Measurements from ENCODE around the gene PLPP2. TPM values are rescaled to one million over a fixed set of nuclear protein-coding genes. Genes with fewer than 3 reads are reported as not detected.

PLPP2 gene
- polyA plus RNA-seq, 1 donor, result 0.52 TPM

GRCh38 chr19:315811-316210 lies 24.6 kb upstream of the PLPP2 start:
- no peak for DNase-seq (ENCODE audit: low read depth)

GRCh38 chr19:313988-314815 lies 23.0 kb upstream of the PLPP2 start:
- DNase-seq (ENCODE audit: low read depth), result no peak

- DNase-seq (ENCODE audit: low read depth), result no peak
Observed at GRCh38 chr19:313169-313987, 22.2 kb upstream of the PLPP2 start.

GRCh38 chr19:311813-312261 lies 20.6 kb upstream of the PLPP2 start:
- DNase-seq (ENCODE audit: low read depth), result no peak

GRCh38 chr19:310781-311496 lies 19.7 kb upstream of the PLPP2 start:
- DNase-seq (ENCODE audit: low read depth), result no peak

GRCh38 chr19:310141-310651 lies 19.0 kb upstream of the PLPP2 start:
- DNase-seq (ENCODE audit: low read depth), result no peak

- DNase-seq (ENCODE audit: low read depth), result no peak
Observed at GRCh38 chr19:309206-309565, 18.0 kb upstream of the PLPP2 start.

- DNase-seq (ENCODE audit: low read depth), result no peak
Observed at GRCh38 chr19:308471-309205, 17.4 kb upstream of the PLPP2 start.

GRCh38 chr19:307793-308420 lies 16.7 kb upstream of the PLPP2 start:
- DNase-seq (ENCODE audit: low read depth), result no peak

GRCh38 chr19:307111-307531 lies 15.9 kb upstream of the PLPP2 start:
- no peak for DNase-seq (ENCODE audit: low read depth)

- no peak for DNase-seq (ENCODE audit: low read depth)
Observed at GRCh38 chr19:306151-306900, 15.1 kb upstream of the PLPP2 start.

- no peak for DNase-seq (ENCODE audit: low read depth)
Observed at GRCh38 chr19:305240-306150, 14.3 kb upstream of the PLPP2 start.

GRCh38 chr19:296476-297225 lies 5.4 kb upstream of the PLPP2 start:
- DNase-seq (ENCODE audit: low read depth), result no peak

GRCh38 chr19:295687-296370 lies 4.6 kb upstream of the PLPP2 start:
- DNase-seq (ENCODE audit: low read depth), result no peak

- DNase-seq (ENCODE audit: low read depth), result no peak
Observed at GRCh38 chr19:294946-295686, 3.9 kb upstream of the PLPP2 start.

- DNase-seq (ENCODE audit: low read depth), result no peak
Observed at GRCh38 chr19:294341-294945, 3.2 kb upstream of the PLPP2 start.

Measured in forelimb muscle (tissue), 1 donor.